NCI-H2227 treated with DMSO at 0.1 percent for 48 hours (cell line): ENCODE measurements around the gene PIK3R2.

ENCODE experiments used
- DNase-seq: peaks from one replicate; lab custom pipeline; 2025; lab: John Stamatoyannopoulos, UW

PIK3R2 gene

GRCh38 chr19:18123819-18124218 is 29.1 kb upstream of the PIK3R2 start:
- DNase-seq: no peak

- no peak for DNase-seq
These were observed 26.9 kb upstream of the PIK3R2 start for GRCh38 chr19:18126097-18126496.

GRCh38 chr19:18128044-18128443 is 24.9 kb upstream of the PIK3R2 start:
- no peak for DNase-seq

- DNase-seq: no peak
These were observed 24.2 kb upstream of the PIK3R2 start for GRCh38 chr19:18128805-18129204.

GRCh38 chr19:18130523-18131242 is 22.3 kb upstream of the PIK3R2 start:
- no peak for DNase-seq

- DNase-seq: no peak
These were observed 20.9 kb upstream of the PIK3R2 start for GRCh38 chr19:18131841-18132596.

GRCh38 chr19:18135712-18136584 is 17.0 kb upstream of the PIK3R2 start:
- no peak for DNase-seq

- no peak for DNase-seq
These were observed 15.7 kb upstream of the PIK3R2 start for GRCh38 chr19:18137242-18137641.

GRCh38 chr19:18137657-18138339 is 15.2 kb upstream of the PIK3R2 start:
- no peak for DNase-seq

GRCh38 chr19:18140473-18140872 is 12.5 kb upstream of the PIK3R2 start:
- no peak for DNase-seq

GRCh38 chr19:18141031-18141430 is 11.9 kb upstream of the PIK3R2 start:
- no peak for DNase-seq

GRCh38 chr19:18143902-18144301 is 9.1 kb upstream of the PIK3R2 start:
- no peak for DNase-seq

- no peak for DNase-seq
These were observed 8.6 kb upstream of the PIK3R2 start for GRCh38 chr19:18144361-18144760.

GRCh38 chr19:18144906-18145305 is 8.1 kb upstream of the PIK3R2 start:
- DNase-seq: no peak

GRCh38 chr19:18145391-18145999 is 7.5 kb upstream of the PIK3R2 start:
- DNase-seq: no peak

GRCh38 chr19:18147396-18147795 is 5.6 kb upstream of the PIK3R2 start:
- DNase-seq: no peak

- no peak for DNase-seq
These were observed 3.4 kb upstream of the PIK3R2 start for GRCh38 chr19:18149596-18149975.

GRCh38 chr19:18150776-18151624 is 2.0 kb upstream of the PIK3R2 start:
- no peak for DNase-seq

- peak; percentile 91 for DNase-seq
These were observed 534 bp upstream of the PIK3R2 start for GRCh38 chr19:18152442-18152816.

- no peak for DNase-seq
These were observed 682 bp downstream of the PIK3R2 start for GRCh38 chr19:18153556-18154134.
